Lung (tissue), 12 donors: Measurements from ENCODE around the gene PLEKHG4. TPM values are rescaled to one million over a fixed set of nuclear protein-coding genes. Genes with fewer than 3 reads are reported as not detected.
A peak's percentile ranks its signal among the peaks of the same experiment; 100 is the strongest.

ENCODE experiments used
- ATAC-seq: fragments of 200-7000 bp; cut with Tn5 transposase; one replicate; pipeline ENCODE4 v1.9.1; 2020; ENCODE audit warnings: moderate number of reproducible peaks; ENCODE audit not compliant: insufficient read depth, low FRiP score
- DNase-seq, 3 donors: peaks; one replicate each; pipeline ENCODE4 v3.0.0-alpha.2; 2013 to 2017
- H3K27ac ChIP-seq, 2 donors: one replicate each; pipeline ENCODE4 v1.5.1; 2013; ENCODE audit warnings: mild to moderate bottlenecking in 2 of 2, moderate library complexity in 2 of 2, control low read depth in 1 of 2, inconsistent platforms in 1 of 2, low read depth in 1 of 2, low read length in 1 of 2
- H3K27me3 ChIP-seq, 3 donors: one replicate each; pipeline ENCODE4 v1.5.1; 2013; ENCODE audit warnings: low read length in 2 of 3; ENCODE audit not compliant: control insufficient read depth in 3 of 3, insufficient read depth in 3 of 3
- H3K36me3 ChIP-seq, 4 donors: one replicate each; pipeline ENCODE4 v1.5.1; 2013; ENCODE audit warnings: low read length in 4 of 4, mild to moderate bottlenecking in 1 of 4, moderate library complexity in 1 of 4; ENCODE audit not compliant: control insufficient read depth in 4 of 4, insufficient read depth in 4 of 4
- H3K4me1 ChIP-seq, 5 donors: one replicate each; pipeline ENCODE4 v1.5.1; 2013; ENCODE audit warnings: low read length in 5 of 5, mild to moderate bottlenecking in 2 of 5, moderate library complexity in 1 of 5; ENCODE audit not compliant: control insufficient read depth in 5 of 5, insufficient read depth in 5 of 5
- H3K4me3 ChIP-seq: one replicate; pipeline ENCODE4 v1.5.1; 2013; ENCODE audit warnings: mild to moderate bottlenecking, control low read depth, moderate library complexity
- H3K9ac ChIP-seq, 2 donors: one replicate each; pipeline ENCODE4 v1.5.1; 2013; ENCODE audit warnings: low read length in 2 of 2, control low read depth in 1 of 2; ENCODE audit not compliant: insufficient read depth in 1 of 2
- H3K9me3 ChIP-seq, 4 donors: one replicate each; pipeline ENCODE4 v1.5.1; 2013; ENCODE audit warnings: low read length in 3 of 4, mild to moderate bottlenecking in 1 of 4, moderate library complexity in 1 of 4; ENCODE audit not compliant: control insufficient read depth in 4 of 4, insufficient read depth in 3 of 4
- CTCF ChIP-seq: IDR thresholded peaks from 2 replicates; pipeline ENCODE4 v1.5.1; 2012; ENCODE audit warnings: mild to moderate bottlenecking; ENCODE audit errors: control extremely low read depth, extremely low read depth
- WGBS, 2 donors: extraction: QIAGEN DNeasy Blood & Tissue Kit; methylation state at CpG; one replicate each; pipeline ENCODE4 v1.1.7; 2013; 5-methylcytosine and 5-hydroxymethylcytosine counted together
- polyA plus RNA-seq, 2 donors: library from polyadenylated mRNA; stranded (reverse); fragments of 200-250 nt; gene quantifications; one replicate each; pipeline ENCODE4 v1.2.1, GENCODE V29; 2013
- total RNA-seq, 2 donors: library from RNA; depleted of rRNA in 1 of 2; stranded (reverse); fragments of >200 nt in 1 of 2; gene quantifications; one replicate each; pipeline ENCODE4 v1.2.1, GENCODE V29; 2014 to 2021
- donor health status: control.
- donor health status: control.
- donor health status: Bipolar disorder and iron deficiency.
- donor health status: healthy.
- donor health status: DM: yes; HTN: yes; CAD: no.

PLEKHG4 gene
- total and polyA plus RNA-seq, 4 donors = 9.0 to 26.9 (median 17.1) TPM

- Histone ChIP-seq H3K4me3 (no peak overlapping the region), H3K4me1 (peaks cover 0 to 15% (median 5%) of the 10 kb centered on the region in 5 donors), H3K9me3 (no peaks in the 10 kb centered on the region), H3K36me3 (peaks cover 0 to 7% (median 0%) of the 10 kb centered on the region in 4 donors), H3K27me3 (no peaks in the 10 kb centered on the region), H3K9ac (no peak overlapping the region), H3K27ac (no peak overlapping the region)
- ATAC-seq (no peak), DNase-seq (no peak)
- 91 to 94% methylated on average over 7 of the region's 7 CpGs for WGBS, 2 donors
- no peak for TF ChIP-seq CTCF
Measured at GRCh38 chr16:67283039-67283825, 3.9 kb downstream of the PLEKHG4 start.

- Histone ChIP-seq H3K27ac (no peak overlapping the region), H3K4me3 (no peak overlapping the region), H3K9ac (no peak overlapping the region), H3K36me3 (peaks cover 0 to 7% (median 0%) of the 10 kb centered on the region in 4 donors), H3K4me1 (peaks cover 0 to 9% (median 5%) of the 10 kb centered on the region in 5 donors), H3K27me3 (no peaks in the 10 kb centered on the region), H3K9me3 (no peaks in the 10 kb centered on the region)
- ATAC-seq = no peak
- TF ChIP-seq CTCF = no peak
- WGBS, 2 donors = 94 to 97% methylated on average over 21 of the region's 21 CpGs
- DNase-seq = no peak
Measured at GRCh38 chr16:67283826-67284555, 4.7 kb downstream of the PLEKHG4 start.

DNA sequence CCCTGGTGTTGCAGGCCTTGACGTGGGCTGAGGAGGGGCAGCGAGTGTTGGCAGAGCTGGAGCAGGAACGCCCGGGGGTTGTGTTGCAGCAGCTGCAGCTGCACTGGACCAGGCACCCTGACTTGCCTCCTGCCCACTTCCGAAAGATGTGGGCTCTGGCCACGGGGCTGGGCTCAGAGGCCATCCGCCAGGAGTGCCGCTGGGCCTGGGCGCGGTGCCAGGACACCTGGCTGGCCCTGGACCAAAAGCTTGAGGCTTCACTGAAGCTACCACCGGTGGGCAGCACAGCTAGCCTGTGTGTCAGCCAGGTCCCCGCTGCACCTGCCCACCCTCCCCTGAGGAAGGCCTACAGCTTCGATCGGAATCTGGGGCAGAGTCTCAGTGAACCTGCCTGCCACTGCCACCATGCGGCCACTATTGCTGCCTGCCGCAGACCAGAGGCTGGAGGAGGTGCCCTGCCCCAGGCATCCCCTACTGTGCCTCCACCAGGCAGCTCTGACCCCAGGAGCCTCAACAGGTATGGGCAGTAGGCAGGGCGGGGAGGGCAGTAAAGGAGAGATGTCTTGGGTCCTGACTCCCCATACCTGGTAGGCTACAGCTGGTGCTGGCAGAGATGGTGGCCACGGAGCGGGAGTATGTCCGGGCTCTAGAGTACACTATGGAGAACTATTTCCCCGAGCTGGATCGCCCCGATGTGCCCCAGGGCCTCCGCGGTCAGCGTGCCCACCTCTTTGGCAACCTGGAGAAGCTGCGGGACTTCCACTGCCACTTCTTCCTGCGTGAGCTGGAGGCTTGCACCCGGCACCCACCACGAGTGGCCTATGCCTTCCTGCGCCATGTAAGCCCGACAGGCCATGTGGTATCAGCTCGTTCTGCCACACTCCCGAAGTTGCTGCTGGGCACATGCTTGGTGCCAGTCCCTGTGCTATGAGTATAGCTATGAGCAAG is 5.6 kb downstream of the PLEKHG4 start:
- no peak for TF ChIP-seq CTCF
- Histone ChIP-seq H3K9ac (no peak overlapping the region), H3K27ac (no peak overlapping the region), H3K27me3 (no peaks in the 10 kb centered on the region), H3K9me3 (no peaks in the 10 kb centered on the region), H3K4me1 (peaks cover 0 to 5% (median 0%) of the 10 kb centered on the region in 5 donors), H3K36me3 (peaks cover 0 to 7% (median 0%) of the 10 kb centered on the region in 4 donors), H3K4me3 (no peak overlapping the region)
- DNase-seq = peak in 2 of 3 donors; percentile 35 to 54
- ATAC-seq = peak; percentile 70
- WGBS, 2 donors = 79 to 88% methylated on average over 32 to 34 of the region's 34 CpGs
